HG03060 (cell line): ENCODE measurements around the gene MMEL1.
"Not testable (repeated sequence)": the region's sequence is repeated elsewhere in the genome, so short reads cannot be mapped to it uniquely, and the experiment has no call there.

ENCODE experiments used
- ATAC-seq: cut with Tn5 transposase; IDR thresholded peaks from one replicate; pipeline ENCODE4 v1.9.1; 2021; ENCODE audit warnings: low read depth, moderate number of reproducible peaks; ENCODE audit not compliant: unreplicated experiment

Gene MMEL1

GRCh38 chr1:2629627-2630497, 3.0 kb downstream of the MMEL1 start:
- ATAC-seq = no peak

GRCh38 chr1:2628933-2629626, 3.7 kb downstream of the MMEL1 start:
- ATAC-seq = no peak

GRCh38 chr1:2628191-2628932, 4.5 kb downstream of the MMEL1 start:
- no peak for ATAC-seq

GRCh38 chr1:2627746-2628145, 5.1 kb downstream of the MMEL1 start:
- no peak for ATAC-seq

GRCh38 chr1:2625748-2626147, 7.1 kb downstream of the MMEL1 start:
- not testable (repeated sequence) for ATAC-seq

GRCh38 chr1:2625311-2625710, 7.5 kb downstream of the MMEL1 start:
- ATAC-seq = no peak

GRCh38 chr1:2624735-2625300, 8.0 kb downstream of the MMEL1 start:
- ATAC-seq = no peak

- no peak for ATAC-seq
Observed at GRCh38 chr1:2623571-2624337, 9.1 kb downstream of the MMEL1 start.

- no peak for ATAC-seq
Observed at GRCh38 chr1:2617971-2618470, 14.8 kb downstream of the MMEL1 start.

- ATAC-seq = no peak
Observed at GRCh38 chr1:2614145-2614544, 18.7 kb downstream of the MMEL1 start.

GRCh38 chr1:2612591-2613365, 20.0 kb downstream of the MMEL1 start:
- no peak for ATAC-seq

GRCh38 chr1:2611621-2612437, 21.0 kb downstream of the MMEL1 start:
- no peak for ATAC-seq

- ATAC-seq = no peak
Observed at GRCh38 chr1:2611031-2611501, 21.8 kb downstream of the MMEL1 start.

- ATAC-seq = no peak
Observed at GRCh38 chr1:2610036-2610959, 22.5 kb downstream of the MMEL1 start.

- ATAC-seq = no peak
Observed at GRCh38 chr1:2609319-2610035, 23.3 kb downstream of the MMEL1 start.

GRCh38 chr1:2607641-2608091, 25.1 kb downstream of the MMEL1 start:
- no peak for ATAC-seq
